Adrenal gland (tissue), 12 donors: ENCODE measurements around the gene CYP17A1. TPM values are rescaled to one million over a fixed set of nuclear protein-coding genes. Genes with fewer than 3 reads are reported as not detected.
A peak's percentile ranks its signal among the peaks of the same experiment; 100 is the strongest.

ENCODE experiments used
- DNase-seq, 7 donors: peaks; one replicate each; pipeline ENCODE4 v3.0.0-alpha.2; 2019 to 2020
- H3K27ac ChIP-seq, 5 donors: fragments of 200-600 bp; sonication (generic) in 4 of 5; 1 replicate in 3 of 5; 2 replicates in 2 of 5; pipeline versions ENCODE4 v1.5.1 to v1.8.0; 2016 to 2020; ENCODE audit warnings: mild to moderate bottlenecking in 1 of 5
- H3K27me3 ChIP-seq: fragments of 200-600 bp; 2 replicates; pipeline ENCODE4 v1.8.0; 2021
- H3K36me3 ChIP-seq, 2 donors: fragments of 200-600 bp; replicated peaks in 1 of 2; 1 replicate in 1 of 2; 2 replicates in 1 of 2; pipeline versions ENCODE4 v1.5.1 to v1.8.0; 2018 to 2022
- H3K4me1 ChIP-seq, 2 donors: fragments of 200-600 bp; replicated peaks in 1 of 2; 1 replicate in 1 of 2; 2 replicates in 1 of 2; pipeline versions ENCODE4 v1.5.1 to v1.8.0; 2018 to 2021
- H3K4me3 ChIP-seq, 4 donors: fragments of 200-600 bp; sonication (generic) in 3 of 4; one replicate each; pipeline ENCODE4 v1.5.1; 2016 to 2018
- H3K9me3 ChIP-seq, 3 donors: fragments of 200-600 bp; sonication (generic) in 1 of 3; replicated peaks in 1 of 3; 1 replicate in 2 of 3; 2 replicates in 1 of 3; pipeline versions ENCODE4 v1.5.1 to v1.8.0; 2016 to 2021
- POLR2A ChIP-seq, 2 donors: fragments of 450-650 bp; IDR thresholded peaks; one replicate each; pipeline ENCODE4 v1.6.1; 2017; ENCODE audit warnings: antibody characterized with exemption in 2 of 2, mild to moderate bottlenecking in 2 of 2, moderate library complexity in 1 of 2
- WGBS, 4 donors: extraction: QIAGEN DNeasy Blood & Tissue Kit in 2 of 4; methylation state at CpG; one replicate each; pipeline versions ENCODE4 v1.1.5 to v1.1.7; 2013 to 2017; 5-methylcytosine and 5-hydroxymethylcytosine counted together
- intact Hi-C, 2 donors: fragments of 100-400 bp; cut with DNase I; formaldehyde crosslinking; loops; one replicate each; pipeline versions ENCODE4 v1.14.1 to v1.15.0; 2022 to 2023
- polyA plus RNA-seq, 3 donors: library from polyadenylated mRNA; stranded (reverse); fragments of 200-250 nt in 2 of 3; fragments of 350-450 nt in 1 of 3; fragmentation: Illumina TruSeq in 1 of 3; extraction: RNeasy Lipid Tissue Mini Kit (QIAGEN cat#74804) in 1 of 3; gene quantifications; one replicate each; pipeline ENCODE4 v1.2.3, GENCODE V29; 2013 to 2014
- total RNA-seq, 9 donors: library from RNA; depleted of rRNA in 4 of 9; stranded (reverse); fragments of >200 nt in 4 of 9; fragments of 120-200 nt in 1 of 9; fragmentation: NEBNext Ultra II Directional in 1 of 9; extraction: Animal tissue kit (Norgen Biotek cat#: 25700) in 1 of 9; gene quantifications; one replicate each; pipeline versions ENCODE4 v1.1.0 to v1.2.4, GENCODE V29; 2013 to 2023
- TF ChIP-seq, protein P1 (sequence below), 6 experiments: fragments of 450-650 bp in 4 of 6; fragments of 200-600 bp in 2 of 6; sonication (generic) in 1 of 6; IDR thresholded peaks; 1 replicate in 5 of 6; 2 replicates in 1 of 6; pipeline versions ENCODE4 v1.5.1 to v1.8.0; 2016 to 2021; ENCODE audit warnings: antibody characterized with exemption in 6 of 6, mild to moderate bottlenecking in 2 of 6, moderate library complexity in 1 of 6
- donor health status: healthy with polysubstance abuse.
- donor health status: Bipolar disorder and iron deficiency.
- donor health status: DM: yes; HTN: yes; CAD: no.
- donor health status: DM: no; HTN: no; CAD: no.
- donor health status: DM: no; HTN: no; CAD: no.
- donor health status: DM: yes; HTN: yes; CAD: no.

Gene CYP17A1
- total and polyA plus RNA-seq, 12 donors, result 2,313 to 37,742 (median 14,298) TPM

DNA sequence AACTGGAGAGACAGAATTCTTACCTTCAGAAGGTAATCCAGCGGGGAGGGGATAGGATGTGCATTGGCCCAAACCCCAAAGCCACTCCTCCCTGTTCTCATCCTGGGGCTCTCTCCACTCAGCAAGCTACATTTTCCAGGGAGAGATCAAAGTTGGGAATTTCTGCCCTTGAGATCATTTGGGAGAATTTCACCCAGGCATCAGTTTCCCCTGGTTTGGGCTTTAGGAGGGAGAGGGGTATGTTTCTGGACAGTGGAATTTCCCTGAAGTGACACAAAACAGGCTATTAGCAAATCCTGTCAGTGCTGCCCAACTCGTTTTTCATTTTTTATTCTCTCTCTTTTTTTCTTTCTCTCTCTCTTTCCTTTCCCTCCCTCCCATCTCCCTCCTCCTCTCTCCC lies 35.7 kb downstream of the CYP17A1 start:
- no peaks in the 10 kb centered on the region for H3K27me3 ChIP-seq
- peak in 1 of 7 donors; percentile 28 for DNase-seq
- no peaks in the 10 kb centered on the region for H3K9me3 ChIP-seq
- H3K4me1 ChIP-seq, result peaks cover 40 to 54% of the 10 kb centered on the region in 2 donors
- H3K36me3 ChIP-seq, result peaks cover 0 to 34% of the 10 kb centered on the region in 2 donors
- H3K4me3 ChIP-seq, result no peak overlapping the region
- WGBS, 4 donors, result 46 to 52% (median 50%) methylated on average over 2 of the region's 2 CpGs
- intact Hi-C loops, result no loop called here
- TF ChIP-seq, protein P1, sequence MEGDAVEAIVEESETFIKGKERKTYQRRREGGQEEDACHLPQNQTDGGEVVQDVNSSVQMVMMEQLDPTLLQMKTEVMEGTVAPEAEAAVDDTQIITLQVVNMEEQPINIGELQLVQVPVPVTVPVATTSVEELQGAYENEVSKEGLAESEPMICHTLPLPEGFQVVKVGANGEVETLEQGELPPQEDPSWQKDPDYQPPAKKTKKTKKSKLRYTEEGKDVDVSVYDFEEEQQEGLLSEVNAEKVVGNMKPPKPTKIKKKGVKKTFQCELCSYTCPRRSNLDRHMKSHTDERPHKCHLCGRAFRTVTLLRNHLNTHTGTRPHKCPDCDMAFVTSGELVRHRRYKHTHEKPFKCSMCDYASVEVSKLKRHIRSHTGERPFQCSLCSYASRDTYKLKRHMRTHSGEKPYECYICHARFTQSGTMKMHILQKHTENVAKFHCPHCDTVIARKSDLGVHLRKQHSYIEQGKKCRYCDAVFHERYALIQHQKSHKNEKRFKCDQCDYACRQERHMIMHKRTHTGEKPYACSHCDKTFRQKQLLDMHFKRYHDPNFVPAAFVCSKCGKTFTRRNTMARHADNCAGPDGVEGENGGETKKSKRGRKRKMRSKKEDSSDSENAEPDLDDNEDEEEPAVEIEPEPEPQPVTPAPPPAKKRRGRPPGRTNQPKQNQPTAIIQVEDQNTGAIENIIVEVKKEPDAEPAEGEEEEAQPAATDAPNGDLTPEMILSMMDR (IDR thresholded peaks at IDR 0.05), result no peak
- no peak for TF ChIP-seq POLR2A (IDR thresholded peaks at IDR 0.05)
- H3K27ac ChIP-seq, result peak overlapping the region; percentile 62 to 86 (median 72)

DNA sequence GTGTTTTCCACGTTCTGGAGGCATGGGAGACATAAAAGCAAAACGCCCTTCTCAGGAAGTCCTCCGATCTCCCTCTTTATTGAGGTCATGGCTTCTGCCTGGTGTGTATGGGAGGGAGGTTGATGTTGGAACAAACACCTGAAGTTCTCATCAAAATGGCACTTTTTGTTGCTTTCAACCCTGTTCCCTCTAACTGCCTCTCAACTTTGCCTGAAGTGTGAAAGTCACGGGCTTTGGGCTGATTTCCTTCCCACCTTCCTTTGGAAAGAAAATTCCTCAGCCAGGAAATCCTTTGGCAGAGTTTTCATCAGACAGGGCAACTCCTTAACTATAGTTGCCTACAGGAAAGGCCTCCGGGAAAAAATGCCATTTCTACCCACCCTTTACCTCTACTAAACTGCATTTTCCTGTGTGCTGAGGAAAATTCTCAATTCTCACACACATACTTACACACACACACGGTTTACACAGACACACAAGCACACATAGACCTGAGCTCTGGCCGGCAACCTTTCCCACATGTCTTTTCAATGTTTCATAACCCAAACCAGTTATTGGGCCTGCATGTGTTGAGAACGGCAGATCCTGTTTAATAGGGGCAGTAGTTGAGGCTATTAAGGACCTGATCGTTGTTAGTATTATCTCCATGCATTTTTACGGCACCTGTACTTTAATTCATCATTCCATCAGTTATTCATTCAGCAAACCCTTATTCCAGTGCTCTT lies 36.4 kb downstream of the CYP17A1 start:
- intact Hi-C loops, result no loop called here
- Histone ChIP-seq H3K27ac (peak overlapping the region; percentile 62 to 86 (median 72)), H3K27me3 (no peaks in the 10 kb centered on the region), H3K4me1 (peaks cover 47 to 61% of the 10 kb centered on the region in 2 donors), H3K36me3 (peaks cover 0 to 33% of the 10 kb centered on the region in 2 donors), H3K4me3 (no peak overlapping the region), H3K9me3 (no peaks in the 10 kb centered on the region)
- TF ChIP-seq POLR2A (IDR thresholded peaks at IDR 0.05), result no peak
- TF ChIP-seq, protein P1 (IDR thresholded peaks at IDR 0.05), result no peak
- no peak for DNase-seq
- 57 to 65% (median 63%) methylated on average over 10 of the region's 10 CpGs for WGBS, 4 donors

DNA sequence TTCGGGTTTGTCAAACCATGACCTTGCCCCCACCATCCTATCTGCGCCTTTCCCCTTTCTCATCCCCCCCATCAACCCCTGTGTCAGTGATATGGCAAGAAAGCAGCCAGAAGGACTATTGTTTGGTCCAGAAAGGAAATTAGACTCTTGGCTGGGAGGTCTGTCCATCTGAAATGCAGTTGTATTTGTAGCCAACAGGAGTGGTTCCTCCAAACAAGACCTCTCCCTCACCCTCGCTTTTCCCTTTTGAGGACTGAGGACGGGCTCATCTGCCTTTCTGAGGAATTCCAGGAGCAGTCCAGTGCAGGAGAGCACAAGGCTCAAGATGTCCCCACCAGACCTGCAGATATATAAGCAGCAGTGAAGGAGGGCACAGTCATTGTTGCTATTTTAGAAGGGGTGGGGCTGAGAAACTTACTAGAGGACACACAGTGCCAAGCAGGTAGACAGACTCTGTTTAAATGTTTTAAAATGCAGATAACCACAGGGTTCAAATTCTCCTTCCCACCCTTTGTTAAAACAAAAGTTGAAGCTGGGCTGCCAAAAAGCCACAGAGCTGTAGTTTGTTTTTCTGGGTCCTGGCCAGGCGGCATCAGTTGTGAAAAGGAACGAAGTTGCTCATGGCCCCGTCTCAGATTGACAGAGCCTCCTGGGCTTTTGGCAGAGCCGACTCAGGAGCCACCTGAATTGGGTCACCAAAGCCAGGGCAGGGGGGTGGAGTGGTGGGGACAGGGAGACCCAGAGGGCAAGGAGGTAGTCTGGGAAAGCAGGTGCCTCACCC lies 37.3 kb downstream of the CYP17A1 start:
- DNase-seq, result peak in 3 of 7 donors; percentile 54 to 62 (median 58)

More for the DNA sequence above, 37.3 kb downstream of the CYP17A1 start:
- no peaks in the 10 kb centered on the region for H3K9me3 ChIP-seq
- 53 to 68% (median 58%) methylated on average over 7 to 8 of the region's 8 CpGs for WGBS, 4 donors
- H3K27me3 ChIP-seq, result no peaks in the 10 kb centered on the region
- H3K4me3 ChIP-seq, result no peak overlapping the region
- TF ChIP-seq POLR2A (IDR thresholded peaks at IDR 0.05), result no peak
- TF ChIP-seq, protein P1 (IDR thresholded peaks at IDR 0.05), result no peak
- peaks cover 49 to 70% of the 10 kb centered on the region in 2 donors for H3K4me1 ChIP-seq
- intact Hi-C loops, result no loop called here
- peaks cover 0 to 30% of the 10 kb centered on the region in 2 donors for H3K36me3 ChIP-seq
- peak overlapping the region; percentile 9 to 86 (median 72) for H3K27ac ChIP-seq
